Measurements from ENCODE around the gene ITGA11. TPM values are rescaled to one million over a fixed set of nuclear protein-coding genes. Genes with fewer than 3 reads are reported as not detected.

Gene ITGA11
- total RNA-seq, 2 donors from 2014 or later = 12.6 to 35.4 TPM

GRCh38 chr15:68285259-68285980 lies 146.5 kb downstream of the ITGA11 start:
- Histone ChIP-seq H3K4me3 (no peak overlapping the region), H3K9me3 (no peaks in the 10 kb centered on the region), H3K36me3 (peaks cover 21% of the 10 kb centered on the region), H3K27me3 (no peaks in the 10 kb centered on the region), H3K27ac (peak overlapping the region; percentile 19 to 28), H3K4me1 (peaks cover 0 to 79% of the 10 kb centered on the region in 2 donors)
- no peak for TF ChIP-seq CTCF (IDR thresholded peaks at IDR 0.05)
- no peak for DNase-seq (ENCODE audit: low spot score)

- peaks cover 14% of the 10 kb centered on the region for H3K36me3 ChIP-seq
- no peak for DNase-seq (ENCODE audit: low spot score)
- TF ChIP-seq CTCF (IDR thresholded peaks at IDR 0.05) = no peak
- no peak overlapping the region for H3K4me3 ChIP-seq
- no peaks in the 10 kb centered on the region for H3K9me3 ChIP-seq
- no peaks in the 10 kb centered on the region for H3K27me3 ChIP-seq
- H3K27ac ChIP-seq = peak overlapping the region; percentile 19 to 28
- H3K4me1 ChIP-seq = peaks cover 0 to 86% of the 10 kb centered on the region in 2 donors
Observed at GRCh38 chr15:68284616-68285258, 147.2 kb downstream of the ITGA11 start.

GRCh38 chr15:68283401-68283800 lies 148.6 kb downstream of the ITGA11 start:
- H3K36me3 ChIP-seq = peaks cover 9% of the 10 kb centered on the region
- no peaks in the 10 kb centered on the region for H3K27me3 ChIP-seq
- H3K4me1 ChIP-seq = peaks cover 0 to 89% of the 10 kb centered on the region in 2 donors
- no peak for DNase-seq (ENCODE audit: low spot score)
- no peak for TF ChIP-seq CTCF (IDR thresholded peaks at IDR 0.05)
- H3K27ac ChIP-seq = no peak overlapping the region
- H3K4me3 ChIP-seq = no peak overlapping the region
- H3K9me3 ChIP-seq = no peaks in the 10 kb centered on the region

GRCh38 chr15:68281008-68281407 lies 151.0 kb downstream of the ITGA11 start:
- peaks cover 9% of the 10 kb centered on the region for H3K36me3 ChIP-seq
- H3K27ac ChIP-seq = peak overlapping the region; percentile 99
- no peaks in the 10 kb centered on the region for H3K27me3 ChIP-seq
- H3K4me3 ChIP-seq = peak overlapping the region; percentile 88 to 90
- peaks cover 0 to 81% of the 10 kb centered on the region in 2 donors for H3K4me1 ChIP-seq
- DNase-seq (ENCODE audit: low spot score) = no peak
- no peak for TF ChIP-seq CTCF (IDR thresholded peaks at IDR 0.05)
- H3K9me3 ChIP-seq = no peaks in the 10 kb centered on the region

GRCh38 chr15:68279779-68280753 lies 151.9 kb downstream of the ITGA11 start:
- H3K27ac ChIP-seq = peak overlapping the region; percentile 99
- no peak for DNase-seq (ENCODE audit: low spot score)
- no peak for TF ChIP-seq CTCF (IDR thresholded peaks at IDR 0.05)
- H3K4me3 ChIP-seq = peak overlapping the region; percentile 88 to 90
- no peaks in the 10 kb centered on the region for H3K27me3 ChIP-seq
- H3K36me3 ChIP-seq = peaks cover 6% of the 10 kb centered on the region
- peaks cover 0 to 74% of the 10 kb centered on the region in 2 donors for H3K4me1 ChIP-seq
- H3K9me3 ChIP-seq = no peaks in the 10 kb centered on the region

Measured in right atrium auricular region (tissue), 2 donors.